GM18502 (cell line): ENCODE results near the gene TSPO.

Source experiments
- ATAC-seq: cut with Tn5 transposase; IDR thresholded peaks from one replicate; pipeline ENCODE4 v1.9.1; 2021; ENCODE audit warnings: mild to moderate bottlenecking; ENCODE audit not compliant: unreplicated experiment, poor library complexity

TSPO gene

DNA sequence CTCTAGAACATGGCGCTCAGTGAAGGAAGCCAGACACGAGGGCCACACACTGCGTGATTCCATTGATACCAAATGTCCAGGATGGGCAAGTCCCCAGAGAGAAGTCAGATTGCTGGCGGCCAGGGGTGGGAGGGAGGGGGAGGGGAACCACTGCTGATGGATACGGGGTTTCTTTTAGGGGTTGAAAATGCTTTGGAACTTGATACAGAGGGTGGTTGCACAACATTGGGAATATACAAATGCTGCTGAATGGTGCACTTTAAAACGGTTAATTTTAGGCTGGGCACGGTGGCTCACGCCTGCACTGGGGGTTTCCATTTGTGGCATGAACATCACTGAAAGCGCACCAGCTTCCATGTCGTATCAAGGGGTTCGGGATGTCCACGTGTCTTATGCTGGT lies 5.1 kb downstream of the TSPO start:
- ATAC-seq, result no peak

DNA sequence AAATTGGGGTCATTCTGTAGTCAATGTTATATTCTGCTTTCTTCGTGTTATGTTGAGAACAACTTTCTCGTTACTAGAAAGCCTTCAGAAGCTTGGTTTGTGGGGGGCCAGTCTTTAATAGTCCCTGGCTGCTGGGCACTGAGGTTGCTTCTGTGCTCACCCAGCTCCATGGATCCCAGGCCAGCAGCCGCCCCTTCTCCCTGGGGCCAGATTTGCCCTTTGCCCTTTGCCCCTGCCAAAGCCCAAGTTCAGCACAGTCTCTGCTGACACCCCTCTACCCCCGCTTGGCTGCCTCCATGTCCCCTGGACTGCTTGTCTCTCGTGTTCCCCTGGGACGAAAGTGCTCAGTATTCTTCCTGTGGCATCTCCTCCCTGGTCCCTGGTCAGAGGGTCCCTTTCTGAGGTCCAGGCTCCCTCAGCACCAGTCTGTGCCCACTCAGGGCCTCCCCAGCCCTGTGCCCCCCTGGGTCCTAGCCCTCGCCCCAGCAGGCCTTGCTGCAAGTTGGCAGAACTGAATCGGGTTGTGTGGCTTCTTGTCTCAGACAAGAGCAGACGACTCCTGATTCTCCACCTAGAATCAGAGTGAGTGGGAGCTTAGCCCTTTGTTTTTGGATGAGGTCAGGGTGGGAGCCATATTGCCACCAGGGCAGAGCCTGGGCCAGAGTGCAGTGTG lies 6.7 kb downstream of the TSPO start:
- ATAC-seq, result no peak

DNA sequence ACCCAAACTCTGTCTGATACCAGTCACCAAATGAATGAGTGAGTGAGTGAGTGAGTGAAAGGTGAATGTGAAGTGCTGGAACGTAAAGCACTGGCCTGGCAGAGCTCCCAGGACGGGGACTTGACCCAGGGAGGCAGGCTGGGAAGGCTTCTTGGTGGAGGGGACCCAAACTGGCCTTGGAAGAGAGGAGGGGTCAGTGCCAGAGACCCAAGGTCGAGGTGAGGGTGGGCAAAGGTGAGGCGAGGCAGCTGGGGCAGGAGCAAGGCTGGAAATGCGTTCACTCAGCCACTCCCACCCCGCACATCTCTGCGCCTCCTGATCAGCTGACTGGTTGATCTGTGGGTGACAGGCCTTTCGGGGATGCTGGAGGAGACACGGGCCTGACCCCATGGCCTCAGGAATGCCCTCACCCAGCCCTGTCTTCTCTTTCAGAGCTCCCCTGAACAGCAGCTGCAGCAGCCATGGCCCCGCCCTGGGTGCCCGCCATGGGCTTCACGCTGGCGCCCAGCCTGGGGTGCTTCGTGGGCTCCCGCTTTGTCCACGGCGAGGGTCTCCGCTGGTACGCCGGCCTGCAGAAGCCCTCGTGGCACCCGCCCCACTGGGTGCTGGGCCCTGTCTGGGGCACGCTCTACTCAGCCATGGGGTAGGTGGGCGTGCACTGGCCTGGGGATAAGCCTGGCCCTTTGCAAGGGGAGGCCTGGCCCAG lies 7.6 kb downstream of the TSPO start:
- ATAC-seq, result no peak

DNA sequence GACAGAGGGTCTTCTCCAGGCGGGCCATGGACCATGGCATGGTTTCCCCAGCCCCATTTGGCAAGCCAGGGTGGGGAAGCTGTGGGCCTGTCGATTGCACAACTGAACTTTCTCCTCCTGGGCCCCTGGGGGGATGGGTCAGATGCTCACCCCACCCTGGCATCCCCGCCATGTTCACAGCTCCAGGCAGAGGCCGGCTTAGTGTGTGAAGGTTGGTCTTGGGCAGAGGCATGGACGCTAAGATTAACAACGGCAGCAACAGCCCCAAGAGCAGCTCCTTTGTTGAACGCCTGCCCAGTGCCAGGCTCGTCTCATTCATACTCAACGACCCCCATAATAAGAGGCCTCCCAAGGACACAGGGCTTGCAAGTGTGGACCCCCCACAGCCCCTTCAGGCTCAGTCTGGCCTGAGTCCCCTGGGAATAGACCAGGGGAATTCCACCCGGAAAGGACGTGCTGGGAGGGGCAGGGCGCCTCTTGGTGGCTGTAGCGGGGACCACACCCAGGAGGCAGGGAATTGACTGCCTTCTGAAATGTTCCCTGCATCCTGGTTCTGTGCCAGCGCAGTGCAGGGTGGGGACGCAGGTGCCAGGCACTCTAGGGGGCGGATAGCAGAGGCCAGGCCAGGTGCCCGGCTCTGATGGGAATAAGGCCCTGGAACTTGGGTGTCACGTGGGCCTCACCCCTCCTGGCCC lies 8.3 kb downstream of the TSPO start:
- no peak for ATAC-seq

DNA sequence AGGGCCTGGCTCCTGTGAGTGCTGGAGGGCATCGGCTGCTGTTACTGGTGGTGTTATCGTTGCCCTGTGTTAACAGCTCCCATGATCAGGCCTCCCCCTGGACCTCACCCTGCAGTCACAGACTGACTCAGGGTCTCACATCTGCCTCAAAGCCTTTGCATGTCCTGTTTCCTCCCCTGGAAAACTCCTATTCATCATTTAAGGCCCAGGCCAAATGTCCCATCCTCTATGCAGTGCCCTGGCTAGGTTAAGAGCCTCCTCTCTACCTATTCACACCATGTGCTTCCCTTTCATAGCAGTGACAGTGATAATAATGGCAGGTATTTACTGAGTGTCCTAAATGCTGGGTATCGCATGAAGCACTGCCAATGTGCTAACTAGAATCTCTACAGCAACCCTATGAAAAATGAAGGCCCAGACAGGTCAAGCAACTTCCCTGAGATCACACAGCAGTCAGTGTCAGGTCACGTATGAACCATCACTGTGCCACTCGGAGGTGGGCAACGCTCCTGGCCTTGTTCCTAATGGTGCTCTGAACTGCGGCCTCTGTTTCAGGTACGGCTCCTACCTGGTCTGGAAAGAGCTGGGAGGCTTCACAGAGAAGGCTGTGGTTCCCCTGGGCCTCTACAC lies 9.3 kb downstream of the TSPO start:
- no peak for ATAC-seq

DNA sequence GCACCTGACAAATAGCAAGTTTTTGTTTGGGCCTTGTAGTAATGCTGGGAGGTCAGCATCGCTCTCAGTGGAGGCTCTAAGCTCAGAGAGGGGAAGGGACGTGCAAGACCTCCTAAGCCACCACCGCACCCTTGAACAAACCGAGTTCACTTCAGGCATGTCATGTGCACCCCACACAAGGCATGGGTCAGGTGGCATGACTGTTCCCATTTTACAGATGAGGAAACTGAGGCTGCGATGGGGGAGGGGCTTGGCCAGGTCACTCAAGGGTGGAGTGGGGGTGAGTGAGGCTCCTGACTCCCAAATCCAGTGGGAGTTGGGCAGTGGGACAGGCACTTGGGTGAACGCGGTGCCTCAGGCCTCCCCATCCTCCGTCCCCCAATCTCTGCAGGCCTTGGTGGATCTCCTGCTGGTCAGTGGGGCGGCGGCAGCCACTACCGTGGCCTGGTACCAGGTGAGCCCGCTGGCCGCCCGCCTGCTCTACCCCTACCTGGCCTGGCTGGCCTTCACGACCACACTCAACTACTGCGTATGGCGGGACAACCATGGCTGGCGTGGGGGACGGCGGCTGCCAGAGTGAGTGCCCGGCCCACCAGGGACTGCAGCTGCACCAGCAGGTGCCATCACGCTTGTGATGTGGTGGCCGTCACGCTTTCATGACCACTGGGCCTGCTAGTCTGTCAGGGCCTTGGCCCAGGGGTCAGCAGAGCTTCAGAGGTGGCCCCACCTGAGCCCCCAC lies 11.2 kb downstream of the TSPO start:
- ATAC-seq, result no peak

DNA sequence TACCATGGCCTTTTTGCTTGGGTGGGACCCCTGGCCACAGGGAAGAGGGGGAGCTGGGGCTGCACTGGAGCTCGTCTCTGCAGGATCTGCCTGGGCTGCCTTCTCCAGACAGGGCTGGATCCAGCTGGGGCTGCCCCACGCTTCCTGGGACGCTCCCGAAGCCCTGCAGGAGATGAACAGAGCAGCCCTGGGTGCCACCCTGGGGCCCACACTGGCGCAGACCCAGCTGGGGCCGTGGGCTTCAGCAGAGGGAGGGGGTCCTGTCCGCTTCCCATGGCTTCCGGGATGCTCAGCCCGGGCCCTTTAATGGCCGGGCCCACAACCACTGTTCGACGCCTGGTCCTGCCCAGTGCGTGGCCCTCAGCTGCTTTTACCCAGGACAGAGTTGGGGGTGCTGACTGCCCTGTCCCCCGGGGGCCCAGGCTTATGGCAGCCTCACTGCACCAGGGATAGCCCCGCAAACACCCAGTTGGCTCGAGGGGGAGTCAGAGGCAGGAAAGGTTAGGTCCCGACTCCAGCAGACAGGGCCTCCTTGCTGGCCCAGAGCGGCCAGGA lies 12.0 kb downstream of the TSPO start:
- ATAC-seq, result no peak

DNA sequence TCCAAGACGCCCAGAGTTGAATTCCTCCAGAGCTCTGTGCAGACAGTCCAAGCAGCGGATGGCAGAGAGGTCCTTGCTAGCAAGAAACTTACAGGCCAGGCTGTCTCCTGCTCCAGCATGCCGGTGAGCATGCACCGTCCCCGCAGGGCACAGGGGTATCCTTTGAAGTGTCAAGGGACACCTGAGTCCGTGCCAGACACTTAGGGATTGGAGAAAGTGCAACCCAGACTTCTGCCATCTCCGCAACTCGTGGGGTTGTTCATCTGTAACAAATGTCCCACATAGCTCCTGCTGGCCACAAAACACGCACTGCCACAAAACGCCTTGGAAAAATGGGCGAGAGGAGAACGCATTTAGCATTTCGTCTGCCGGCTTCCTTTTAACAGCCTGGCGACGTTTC lies 13.3 kb downstream of the TSPO start:
- ATAC-seq, result no peak

DNA sequence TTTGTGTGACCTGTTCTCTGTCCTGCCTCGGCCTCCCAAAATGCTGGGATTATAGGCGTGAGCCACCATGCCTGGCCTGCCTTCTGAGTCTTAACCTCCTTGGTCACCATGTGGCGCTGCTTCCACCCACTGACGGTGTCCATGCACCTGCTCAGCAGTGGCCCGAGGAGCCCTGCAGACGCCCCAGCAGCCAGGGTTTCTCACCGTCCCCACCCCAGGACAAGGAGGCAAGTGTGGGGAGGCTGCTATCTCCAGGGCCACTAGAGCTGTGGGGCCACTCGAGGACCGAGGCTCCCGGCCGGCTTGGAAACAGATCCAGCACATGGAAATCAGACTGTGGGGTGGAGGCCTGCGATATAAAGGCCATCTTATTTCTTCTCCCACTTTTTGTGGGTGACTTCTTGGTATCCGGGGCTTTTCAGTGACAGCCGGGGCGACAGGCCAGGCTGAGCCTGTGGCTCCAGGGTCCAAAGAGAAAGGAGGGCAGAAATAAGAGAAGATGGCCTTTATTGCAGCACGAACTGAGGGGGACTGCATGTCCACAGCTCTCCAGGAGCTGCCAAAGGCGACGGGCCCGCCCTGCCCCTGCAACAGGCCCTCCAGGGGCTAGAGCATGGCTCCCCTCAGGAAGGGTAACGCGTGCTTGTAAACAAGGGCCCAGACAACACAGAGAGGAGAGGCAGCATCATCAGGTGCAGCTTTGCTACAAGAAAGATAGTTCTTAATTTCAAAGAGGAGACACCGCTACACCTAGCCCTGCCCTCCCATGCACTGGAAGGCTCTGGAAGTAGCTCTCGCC lies 15.0 kb downstream of the TSPO start:
- no peak for ATAC-seq

DNA sequence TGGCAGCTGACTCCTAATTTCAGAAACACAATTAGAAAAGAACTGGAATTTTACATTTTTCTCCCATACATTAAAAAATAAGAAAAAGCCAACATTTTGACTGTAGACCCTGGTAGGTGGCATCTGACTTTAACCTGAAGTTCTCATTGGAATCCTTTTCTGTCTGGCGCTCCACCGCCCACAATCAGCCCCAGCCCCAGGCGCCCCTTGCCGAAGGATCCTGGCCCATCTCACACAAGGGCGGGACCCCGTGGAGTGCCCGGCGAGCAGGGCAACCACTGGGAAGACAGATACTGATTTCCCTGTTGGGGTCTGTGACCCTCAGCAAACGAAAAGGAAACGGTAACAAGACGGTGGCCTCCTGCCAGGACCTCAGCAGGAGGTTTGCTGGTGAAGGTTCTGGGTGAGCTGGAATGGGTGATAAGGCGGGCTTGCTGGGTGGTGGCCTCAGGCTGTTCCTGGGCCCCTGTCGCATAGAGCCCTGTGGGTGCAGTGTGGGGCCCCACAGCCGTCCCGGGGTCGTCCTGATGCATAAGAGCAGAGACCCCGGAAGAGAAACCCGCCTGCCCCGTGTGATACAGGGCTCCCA lies 15.7 kb downstream of the TSPO start:
- ATAC-seq, result no peak

DNA sequence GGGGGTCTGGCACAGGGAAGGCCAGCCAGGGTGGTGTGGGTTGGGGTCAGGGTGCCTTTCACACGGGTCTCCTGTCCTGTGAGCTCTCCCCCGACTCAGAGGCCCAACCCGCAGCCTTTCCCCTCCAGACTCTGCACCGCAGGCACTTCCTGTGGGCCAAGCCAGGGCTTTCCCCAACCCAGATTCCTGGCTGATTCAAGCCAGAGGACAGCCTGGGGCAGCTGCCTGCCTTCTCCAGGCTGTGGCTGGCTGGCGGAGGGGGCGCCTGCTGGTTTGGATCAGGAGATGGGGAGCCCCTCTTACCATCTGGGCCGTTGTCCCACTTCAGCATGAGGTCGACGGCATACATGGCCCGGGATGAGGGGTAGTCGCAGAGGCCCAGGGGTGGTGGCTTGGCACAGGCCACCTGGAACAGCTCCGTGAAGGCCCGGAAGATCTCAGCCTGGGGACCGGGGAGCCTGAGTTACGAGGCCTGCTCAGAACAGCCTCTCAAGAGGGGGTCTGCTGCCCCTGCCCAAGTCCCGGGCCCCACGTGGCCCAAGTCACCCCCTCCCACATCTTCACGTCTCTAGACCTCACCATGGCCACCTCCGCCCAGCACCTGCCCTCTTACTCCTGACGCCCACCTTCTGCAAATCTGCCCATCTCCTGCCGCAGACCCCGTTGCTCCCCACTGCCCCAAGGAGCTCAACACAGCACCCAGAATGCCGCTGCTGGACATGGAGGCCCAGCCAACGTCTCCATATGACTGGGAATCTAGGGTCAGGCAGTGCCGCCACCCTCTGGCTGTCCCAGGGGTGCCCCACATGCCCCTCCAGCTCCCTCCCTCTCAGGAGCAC lies 17.3 kb downstream of the TSPO start:
- no peak for ATAC-seq

DNA sequence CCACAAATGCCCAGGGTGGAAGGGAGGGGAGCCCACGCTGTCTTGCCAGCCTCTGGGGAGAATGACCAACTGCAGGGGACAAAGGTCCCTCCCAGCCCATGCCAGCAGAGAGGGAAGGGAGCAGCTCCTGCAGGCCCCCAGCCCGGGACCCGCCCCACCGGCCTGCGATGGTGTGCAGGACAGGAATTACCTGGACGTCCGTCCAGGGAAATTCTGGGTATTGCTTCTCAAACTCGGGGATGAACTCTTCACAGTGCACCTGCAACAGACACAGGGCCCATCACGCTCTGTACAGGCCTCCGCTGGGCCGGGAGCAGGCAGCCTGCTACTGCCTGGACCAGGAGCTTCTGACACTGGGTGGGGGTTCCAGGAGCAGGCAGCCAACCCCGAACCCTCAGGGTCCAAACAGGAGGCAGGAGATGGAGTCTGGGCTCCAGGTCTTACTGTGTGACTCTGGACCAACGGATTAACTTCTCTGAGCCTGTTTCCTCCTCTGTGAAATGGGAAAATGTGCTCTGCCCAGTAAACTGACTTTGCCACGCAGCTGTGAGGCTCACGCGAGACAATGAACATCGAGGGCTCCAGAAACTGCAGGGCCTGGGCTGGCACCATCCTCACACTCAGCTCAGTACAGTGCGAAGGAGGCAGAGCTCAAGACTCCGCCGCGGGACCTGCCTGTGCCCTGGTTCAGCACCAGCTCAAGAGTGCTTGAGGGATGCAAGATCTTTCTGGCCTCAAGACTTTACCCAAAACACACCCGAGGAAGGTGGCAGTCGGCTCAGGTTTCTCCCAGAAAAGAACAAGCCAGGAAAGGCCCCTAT lies 18.2 kb downstream of the TSPO start:
- ATAC-seq, result no peak

DNA sequence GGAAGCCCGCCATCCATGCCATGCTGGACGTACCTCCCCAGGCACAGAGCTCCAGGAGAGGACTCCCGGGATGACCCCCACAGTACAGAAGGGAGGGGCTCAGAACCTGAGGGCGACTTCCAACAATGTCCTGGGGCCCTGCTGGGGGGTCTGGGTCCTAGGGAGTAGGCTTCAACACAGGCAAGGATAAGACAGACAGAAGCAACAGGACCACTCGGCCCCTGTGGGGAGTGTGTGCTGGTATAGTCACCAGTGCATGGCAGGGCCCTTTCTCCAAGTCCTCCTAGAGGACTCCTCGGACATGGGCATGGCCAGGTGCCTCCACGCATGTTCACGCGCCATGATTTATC lies 18.7 kb downstream of the TSPO start:
- ATAC-seq, result no peak

DNA sequence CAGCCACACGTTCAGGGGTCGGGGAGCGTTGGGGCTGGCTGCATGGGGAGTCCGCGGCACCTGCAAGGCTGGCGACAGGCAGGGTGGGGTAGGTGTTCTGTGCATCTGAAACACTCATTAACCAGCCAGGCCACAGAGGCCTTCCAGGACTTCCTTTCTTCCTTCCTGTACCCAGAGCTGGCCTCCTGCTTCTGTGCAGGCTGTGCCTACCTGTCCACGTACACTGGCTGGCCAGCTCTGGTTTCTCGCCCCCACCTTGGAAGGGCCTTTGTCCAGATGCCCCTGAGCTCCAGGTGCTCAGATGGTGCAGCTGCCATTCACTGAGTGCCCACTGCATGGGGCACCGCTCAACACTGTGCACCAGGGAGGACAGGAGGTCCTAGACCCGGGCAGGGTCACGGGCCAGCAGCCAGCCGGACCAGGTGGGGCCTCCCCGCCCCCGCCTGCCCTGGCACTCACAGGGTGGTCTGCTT lies 19.7 kb downstream of the TSPO start:
- no peak for ATAC-seq

DNA sequence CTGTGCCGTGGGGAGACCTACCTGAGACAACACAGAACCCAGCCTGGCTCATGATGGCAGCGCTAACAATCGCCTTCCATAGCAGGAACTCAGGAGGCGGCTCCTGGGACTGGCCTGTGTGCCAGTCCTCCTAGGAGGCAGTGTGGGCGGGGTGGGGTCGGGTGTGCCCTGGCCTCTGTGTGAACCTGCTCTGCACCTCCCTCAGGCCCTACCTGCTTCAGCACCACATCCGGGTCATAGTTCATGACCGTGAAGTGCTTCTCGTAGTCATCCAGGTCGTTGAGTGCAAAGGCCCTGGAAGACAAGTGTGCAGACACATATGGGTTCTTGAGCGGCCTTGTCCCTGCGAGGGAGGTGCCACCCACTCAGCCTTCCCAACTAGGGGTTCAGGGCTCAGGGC lies 20.2 kb downstream of the TSPO start:
- no peak for ATAC-seq

DNA sequence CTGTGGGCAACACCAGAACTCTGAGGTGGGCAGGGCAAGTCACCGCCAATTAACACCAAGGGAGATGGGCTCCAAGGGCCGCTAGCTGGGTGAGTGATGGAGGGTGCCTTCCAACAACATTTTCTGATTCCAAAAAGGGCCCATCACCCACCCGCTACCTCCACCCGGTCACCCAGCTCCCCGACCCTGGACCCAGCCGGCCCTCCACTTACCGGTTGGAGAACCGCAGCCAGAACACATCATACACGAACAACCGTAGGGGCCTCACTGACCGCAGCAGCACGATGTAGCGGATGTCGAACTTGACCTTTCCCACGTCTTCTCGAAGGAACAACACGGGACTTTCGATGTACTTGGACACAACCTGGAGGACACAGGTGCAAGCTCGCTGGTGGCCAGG lies 20.8 kb downstream of the TSPO start:
- no peak for ATAC-seq

DNA sequence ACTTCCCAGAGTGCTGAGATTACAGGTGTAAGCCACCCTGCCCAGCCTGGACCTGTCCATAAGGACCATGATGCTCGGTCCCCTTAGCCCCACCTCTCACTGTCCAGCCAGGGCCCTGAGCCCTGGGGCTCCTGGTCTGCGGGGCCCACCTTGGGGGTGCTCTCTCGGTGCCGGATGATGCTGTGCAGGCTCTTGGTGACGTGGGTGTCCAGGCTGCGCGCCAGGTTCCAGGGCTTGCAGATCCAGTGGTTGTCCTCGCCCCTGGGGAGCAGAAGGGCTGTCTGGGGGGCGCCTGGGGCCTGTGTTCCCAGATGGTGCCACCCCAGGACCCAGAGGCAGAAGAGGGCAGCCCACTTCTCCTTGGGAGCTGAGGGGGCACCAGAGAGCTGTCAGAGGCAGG lies 22.2 kb downstream of the TSPO start:
- no peak for ATAC-seq
